ENCODE data around the gene ANKZF1. TPM values are rescaled to one million over a fixed set of nuclear protein-coding genes. Genes with fewer than 3 reads are reported as not detected.
A peak's percentile ranks its signal among the peaks of the same experiment; 100 is the strongest.
"Not testable (repeated sequence)": the region's sequence is repeated elsewhere in the genome, so short reads cannot be mapped to it uniquely, and the experiment has no call there.

ANKZF1 gene
- total and polyA plus RNA-seq, 4 donors: 12.9 to 101 (median 38.7) TPM

- no peak overlapping the region for H3K27ac ChIP-seq (ENCODE audit: low read depth in 1 of 2, low read length in 2 of 2)
- no peak for ATAC-seq (ENCODE audit: low FRiP score)
- no peaks in the 10 kb centered on the region for H3K36me3 ChIP-seq (ENCODE audit: control insufficient read depth in 1 of 2, insufficient read depth in 2 of 2, low read length in 1 of 2)
- intact Hi-C loops (cut with DNase I): no loop called here
- no peaks in the 10 kb centered on the region for H3K9me3 ChIP-seq (ENCODE audit: control insufficient read depth, low read length)
- WGBS, 2 donors: 89 to 100% methylated on average over 1 of the region's 1 CpG
- H3K4me1 ChIP-seq (ENCODE audit: control insufficient read depth in 1 of 2, insufficient read depth in 2 of 2, low read length in 2 of 2): no peaks in the 10 kb centered on the region
- H3K27me3 ChIP-seq (ENCODE audit: control insufficient read depth in 1 of 2, insufficient read depth in 2 of 2, low read length in 1 of 2): no peaks in the 10 kb centered on the region
- DNase-seq: no peak
- no peak overlapping the region for H3K4me3 ChIP-seq (ENCODE audit: low read length in 2 of 2)
Observed at GRCh38 chr2:219197388-219197787, 32.2 kb upstream of the ANKZF1 start.

GRCh38 chr2:219198974-219199373 lies 30.6 kb upstream of the ANKZF1 start:
- Histone ChIP-seq H3K27ac (ENCODE audit: low read depth in 1 of 2, low read length in 2 of 2) (no peak overlapping the region), H3K9me3 (ENCODE audit: control insufficient read depth, low read length) (no peaks in the 10 kb centered on the region), H3K27me3 (ENCODE audit: control insufficient read depth in 1 of 2, insufficient read depth in 2 of 2, low read length in 1 of 2) (no peaks in the 10 kb centered on the region), H3K36me3 (ENCODE audit: control insufficient read depth in 1 of 2, insufficient read depth in 2 of 2, low read length in 1 of 2) (no peaks in the 10 kb centered on the region), H3K4me3 (ENCODE audit: low read length in 2 of 2) (no peak overlapping the region), H3K4me1 (ENCODE audit: control insufficient read depth in 1 of 2, insufficient read depth in 2 of 2, low read length in 2 of 2) (no peaks in the 10 kb centered on the region)
- WGBS, 2 donors: 64 to 74% methylated on average over 5 of the region's 5 CpGs
- intact Hi-C loops (cut with DNase I): no loop called here
- no peak for ATAC-seq (ENCODE audit: low FRiP score)
- DNase-seq: no peak

DNA sequence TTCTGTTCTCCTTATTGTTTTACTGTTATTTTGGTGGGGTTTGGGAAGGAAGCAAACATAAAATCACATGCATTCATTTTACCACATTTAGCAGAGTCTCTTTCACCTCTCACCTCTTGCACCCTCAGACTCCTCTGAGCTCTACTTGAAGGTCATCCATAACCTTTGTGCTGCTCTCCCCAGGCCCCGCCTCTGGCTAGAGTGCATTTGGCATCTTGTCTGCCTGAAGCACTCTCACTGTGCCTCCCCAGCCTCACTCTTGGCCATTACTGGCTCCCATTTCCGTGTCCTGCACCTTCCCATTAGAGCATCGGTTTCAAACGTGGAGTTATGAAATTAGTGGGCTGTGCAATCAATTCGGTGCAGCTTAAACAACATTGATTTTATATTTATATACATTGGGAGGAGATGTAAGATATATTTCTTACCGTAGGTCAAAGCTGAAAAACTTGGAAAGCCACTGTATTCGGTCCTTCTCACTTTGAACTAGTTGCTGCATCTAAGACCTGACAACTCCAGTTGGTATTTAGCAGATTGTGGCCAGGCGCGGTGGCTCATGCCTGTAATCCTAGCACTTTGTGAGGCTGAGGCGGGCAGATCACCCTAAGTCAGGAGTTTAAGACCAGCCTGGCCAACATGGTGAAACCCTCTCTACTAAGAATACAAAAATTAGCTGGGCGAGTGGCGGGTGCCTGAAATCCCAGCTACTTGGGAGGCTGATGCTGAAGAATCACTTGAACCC lies 30.0 kb upstream of the ANKZF1 start:
- Histone ChIP-seq H3K4me3 (ENCODE audit: low read length in 2 of 2) (no peak overlapping the region), H3K36me3 (ENCODE audit: control insufficient read depth in 1 of 2, insufficient read depth in 2 of 2, low read length in 1 of 2) (no peaks in the 10 kb centered on the region), H3K27me3 (ENCODE audit: control insufficient read depth in 1 of 2, insufficient read depth in 2 of 2, low read length in 1 of 2) (no peaks in the 10 kb centered on the region), H3K27ac (ENCODE audit: low read depth in 1 of 2, low read length in 2 of 2) (no peak overlapping the region), H3K9me3 (ENCODE audit: control insufficient read depth, low read length) (no peaks in the 10 kb centered on the region), H3K4me1 (ENCODE audit: control insufficient read depth in 1 of 2, insufficient read depth in 2 of 2, low read length in 2 of 2) (no peaks in the 10 kb centered on the region)
- WGBS, 2 donors: 80 to 82% methylated on average over 12 of the region's 12 CpGs
- DNase-seq (no peak), ATAC-seq (ENCODE audit: low FRiP score) (no peak)
- intact Hi-C loops (cut with DNase I): no loop called here

- not testable (repeated sequence) for DNase-seq; ATAC-seq (ENCODE audit: low FRiP score)
- 72 to 73% methylated on average over 24 to 25 of the region's 26 CpGs for WGBS, 2 donors
Observed at GRCh38 chr2:219200502-219201326, 28.9 kb upstream of the ANKZF1 start.

GRCh38 chr2:219201331-219201730 lies 28.3 kb upstream of the ANKZF1 start:
- ATAC-seq (ENCODE audit: low FRiP score); intact Hi-C loops (cut with DNase I): not testable (repeated sequence)
- 90 to 92% methylated on average over 20 to 21 of the region's 21 CpGs for WGBS, 2 donors

More at GRCh38 chr2:219200502-219201326, 28.9 kb upstream of the ANKZF1 start:
- H3K36me3 ChIP-seq (ENCODE audit: control insufficient read depth in 1 of 2, insufficient read depth in 2 of 2, low read length in 1 of 2); H3K27me3 ChIP-seq (ENCODE audit: control insufficient read depth in 1 of 2, insufficient read depth in 2 of 2, low read length in 1 of 2); intact Hi-C loops (cut with DNase I); H3K27ac ChIP-seq (ENCODE audit: low read depth in 1 of 2, low read length in 2 of 2); H3K9me3 ChIP-seq (ENCODE audit: control insufficient read depth, low read length); H3K4me3 ChIP-seq (ENCODE audit: low read length in 2 of 2); H3K4me1 ChIP-seq (ENCODE audit: control insufficient read depth in 1 of 2, insufficient read depth in 2 of 2, low read length in 2 of 2): not testable (repeated sequence)

DNA sequence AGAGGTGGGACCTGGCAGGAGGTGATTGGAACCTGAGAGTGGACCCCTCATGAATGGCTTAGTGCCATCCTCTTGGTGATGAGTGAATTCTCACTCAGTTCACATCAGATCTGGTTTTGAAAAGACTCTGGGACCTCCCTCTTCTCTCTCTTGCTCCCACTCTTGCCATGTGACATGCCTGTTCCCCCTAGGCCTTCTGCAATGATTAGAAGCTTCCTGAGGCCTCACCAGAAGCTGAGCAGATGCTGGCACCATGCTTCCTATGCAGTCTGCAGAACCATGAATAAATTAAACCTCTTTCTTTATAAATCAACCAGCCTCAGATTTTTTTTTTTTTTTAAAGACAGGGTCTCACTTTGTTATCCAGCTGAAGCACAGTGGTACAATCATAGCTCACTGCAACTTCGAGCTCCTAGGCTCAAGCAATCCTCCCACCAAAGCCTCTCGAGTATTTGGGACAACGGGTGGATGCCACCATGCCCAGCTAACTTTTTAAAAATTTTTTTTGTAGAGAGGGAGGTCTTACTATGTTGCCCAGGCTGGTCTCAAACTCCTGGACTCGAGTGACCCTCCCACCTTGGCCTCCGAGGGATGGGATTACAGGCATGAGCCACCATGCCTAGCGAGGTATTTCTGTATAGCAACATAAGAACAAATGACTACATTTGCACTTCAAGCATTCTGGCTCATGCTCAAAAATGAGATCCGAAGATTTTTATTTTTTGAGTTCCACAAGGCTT lies 25.0 kb upstream of the ANKZF1 start:
- 74 to 76% methylated on average over 7 of the region's 7 CpGs for WGBS, 2 donors
- H3K4me1 ChIP-seq (ENCODE audit: control insufficient read depth in 1 of 2, insufficient read depth in 2 of 2, low read length in 2 of 2): no peaks in the 10 kb centered on the region
- H3K36me3 ChIP-seq (ENCODE audit: control insufficient read depth in 1 of 2, insufficient read depth in 2 of 2, low read length in 1 of 2): peaks cover 0 to 4% of the 10 kb centered on the region in 2 donors
- DNase-seq (no peak), ATAC-seq (ENCODE audit: low FRiP score) (no peak)
- no peak overlapping the region for H3K4me3 ChIP-seq (ENCODE audit: low read length in 2 of 2)
- no peaks in the 10 kb centered on the region for H3K27me3 ChIP-seq (ENCODE audit: control insufficient read depth in 1 of 2, insufficient read depth in 2 of 2, low read length in 1 of 2)
- no peaks in the 10 kb centered on the region for H3K9me3 ChIP-seq (ENCODE audit: control insufficient read depth, low read length)
- no peak overlapping the region for H3K27ac ChIP-seq (ENCODE audit: low read depth in 1 of 2, low read length in 2 of 2)
- intact Hi-C loops (cut with DNase I): no loop called here

More at GRCh38 chr2:219201331-219201730, 28.3 kb upstream of the ANKZF1 start:
- H3K27me3 ChIP-seq (ENCODE audit: control insufficient read depth in 1 of 2, insufficient read depth in 2 of 2, low read length in 1 of 2); H3K4me1 ChIP-seq (ENCODE audit: control insufficient read depth in 1 of 2, insufficient read depth in 2 of 2, low read length in 2 of 2); H3K27ac ChIP-seq (ENCODE audit: low read depth in 1 of 2, low read length in 2 of 2); DNase-seq; H3K36me3 ChIP-seq (ENCODE audit: control insufficient read depth in 1 of 2, insufficient read depth in 2 of 2, low read length in 1 of 2); H3K9me3 ChIP-seq (ENCODE audit: control insufficient read depth, low read length); H3K4me3 ChIP-seq (ENCODE audit: low read length in 2 of 2): not testable (repeated sequence)

- Histone ChIP-seq H3K9me3 (ENCODE audit: control insufficient read depth, low read length) (no peaks in the 10 kb centered on the region), H3K4me3 (ENCODE audit: low read length in 2 of 2) (no peak overlapping the region), H3K36me3 (ENCODE audit: control insufficient read depth in 1 of 2, insufficient read depth in 2 of 2, low read length in 1 of 2) (peaks cover 0 to 4% of the 10 kb centered on the region in 2 donors), H3K4me1 (ENCODE audit: control insufficient read depth in 1 of 2, insufficient read depth in 2 of 2, low read length in 2 of 2) (no peaks in the 10 kb centered on the region), H3K27me3 (ENCODE audit: control insufficient read depth in 1 of 2, insufficient read depth in 2 of 2, low read length in 1 of 2) (no peaks in the 10 kb centered on the region), H3K27ac (ENCODE audit: low read depth in 1 of 2, low read length in 2 of 2) (no peak overlapping the region)
- ATAC-seq (ENCODE audit: low FRiP score) (no peak), DNase-seq (no peak)
- 76 to 81% methylated on average over 5 of the region's 5 CpGs for WGBS, 2 donors
- intact Hi-C loops (cut with DNase I): no loop called here
Observed at GRCh38 chr2:219205165-219205538, 24.5 kb upstream of the ANKZF1 start.

GRCh38 chr2:219205981-219206327 lies 23.7 kb upstream of the ANKZF1 start:
- Histone ChIP-seq H3K9me3 (ENCODE audit: control insufficient read depth, low read length) (no peaks in the 10 kb centered on the region), H3K4me3 (ENCODE audit: low read length in 2 of 2) (peak overlapping the region; percentile 12 to 55), H3K27me3 (ENCODE audit: control insufficient read depth in 1 of 2, insufficient read depth in 2 of 2, low read length in 1 of 2) (no peaks in the 10 kb centered on the region), H3K27ac (ENCODE audit: low read depth in 1 of 2, low read length in 2 of 2) (peak overlapping the region; percentile 3 to 58), H3K36me3 (ENCODE audit: control insufficient read depth in 1 of 2, insufficient read depth in 2 of 2, low read length in 1 of 2) (peaks cover 0 to 6% of the 10 kb centered on the region in 2 donors), H3K4me1 (ENCODE audit: control insufficient read depth in 1 of 2, insufficient read depth in 2 of 2, low read length in 2 of 2) (no peaks in the 10 kb centered on the region)
- WGBS, 2 donors: 16% methylated on average over 7 of the region's 7 CpGs
- intact Hi-C loops (cut with DNase I): loop anchor here in 1 of 2 donors (1.0 kb wide), 1 partner anchor 28 kb away; the partner anchor contains the start of gene RETREG2
- DNase-seq (no peak), ATAC-seq (ENCODE audit: low FRiP score) (peak; percentile 6)
